Neuron (in vitro differentiated cells): ENCODE results near the gene HOXB13.
"Not testable (repeated sequence)": the region's sequence is repeated elsewhere in the genome, so short reads cannot be mapped to it uniquely, and the experiment has no call there.

ENCODE experiments used
- H2AFZ ChIP-seq: one replicate; pipeline ENCODE4 v1.6.1; 2013; ENCODE audit warnings: low read depth, mild to moderate bottlenecking, inconsistent platforms, low read length, moderate library complexity
- H3K27me3 ChIP-seq: one replicate; pipeline ENCODE4 v1.6.1; 2013; ENCODE audit warnings: low read length; ENCODE audit not compliant: insufficient read depth
- H3K36me3 ChIP-seq: one replicate; pipeline ENCODE4 v1.6.1; 2013; ENCODE audit warnings: low read length; ENCODE audit not compliant: insufficient read depth
- H3K4me1 ChIP-seq: one replicate; pipeline ENCODE4 v1.6.1; 2013; ENCODE audit warnings: low read length; ENCODE audit not compliant: insufficient read depth
- H3K4me3 ChIP-seq: 2 replicates; pipeline ENCODE4 v1.5.1; 2013; ENCODE audit warnings: mild to moderate bottlenecking, low read length, moderate library complexity
- H3K9me3 ChIP-seq: one replicate; pipeline ENCODE4 v1.6.1; 2013; ENCODE audit warnings: low read length

The HOXB13 gene

GRCh38 chr17:48719642-48720265 lies 8.8 kb downstream of the HOXB13 start:
- Histone ChIP-seq H3K9me3 (peaks cover 2% of the 10 kb centered on the region), H3K4me3 (no peak overlapping the region), H3K27me3 (peaks cover 94% of the 10 kb centered on the region), H3K4me1 (peaks cover 5% of the 10 kb centered on the region), H3K36me3 (no peaks in the 10 kb centered on the region), H2AFZ (peak overlapping the region; percentile 76)

- Histone ChIP-seq H3K4me3 (no peak overlapping the region), H3K4me1 (peaks cover 5% of the 10 kb centered on the region), H3K27me3 (peaks cover 86% of the 10 kb centered on the region), H2AFZ (peak overlapping the region; percentile 76), H3K36me3 (no peaks in the 10 kb centered on the region), H3K9me3 (peaks cover 2% of the 10 kb centered on the region)
These were observed 9.5 kb downstream of the HOXB13 start for GRCh38 chr17:48718761-48719641.

- peaks cover 2% of the 10 kb centered on the region for H3K9me3 ChIP-seq
- H3K4me1 ChIP-seq, result peaks cover 5% of the 10 kb centered on the region
- H2AFZ ChIP-seq, result no peak overlapping the region
- peaks cover 79% of the 10 kb centered on the region for H3K27me3 ChIP-seq
- no peak overlapping the region for H3K4me3 ChIP-seq
- H3K36me3 ChIP-seq, result no peaks in the 10 kb centered on the region
These were observed 10.3 kb downstream of the HOXB13 start for GRCh38 chr17:48718227-48718760.

GRCh38 chr17:48717367-48718226 lies 11.0 kb downstream of the HOXB13 start:
- H2AFZ ChIP-seq, result no peak overlapping the region
- H3K27me3 ChIP-seq, result peaks cover 72% of the 10 kb centered on the region

GRCh38 chr17:48716549-48716948 lies 12.0 kb downstream of the HOXB13 start:
- not testable (repeated sequence) for H3K4me1 ChIP-seq, H3K9me3 ChIP-seq, H3K4me3 ChIP-seq, H2AFZ ChIP-seq, H3K36me3 ChIP-seq
- peaks cover 65% of the 10 kb centered on the region for H3K27me3 ChIP-seq

More at GRCh38 chr17:48717367-48718226, 11.0 kb downstream of the HOXB13 start:
- no peaks in the 10 kb centered on the region for H3K36me3 ChIP-seq
- no peak overlapping the region for H3K4me3 ChIP-seq
- peaks cover 5% of the 10 kb centered on the region for H3K4me1 ChIP-seq
- peaks cover 2% of the 10 kb centered on the region for H3K9me3 ChIP-seq

- no peak overlapping the region for H3K4me3 ChIP-seq
- no peaks in the 10 kb centered on the region for H3K9me3 ChIP-seq
- no peak overlapping the region for H2AFZ ChIP-seq
- H3K27me3 ChIP-seq, result peaks cover 61% of the 10 kb centered on the region
- no peaks in the 10 kb centered on the region for H3K36me3 ChIP-seq
- peaks cover 5% of the 10 kb centered on the region for H3K4me1 ChIP-seq
These were observed 12.8 kb downstream of the HOXB13 start for GRCh38 chr17:48715496-48716399.

- Histone ChIP-seq H2AFZ (no peak overlapping the region), H3K9me3 (no peaks in the 10 kb centered on the region), H3K4me3 (no peak overlapping the region), H3K4me1 (no peaks in the 10 kb centered on the region), H3K27me3 (peaks cover 24% of the 10 kb centered on the region), H3K36me3 (no peaks in the 10 kb centered on the region)
These were observed 17.4 kb downstream of the HOXB13 start for GRCh38 chr17:48711128-48711527.

- H3K9me3 ChIP-seq, result no peaks in the 10 kb centered on the region
- H3K27me3 ChIP-seq, result peaks cover 24% of the 10 kb centered on the region
- no peak overlapping the region for H3K4me3 ChIP-seq
- no peak overlapping the region for H2AFZ ChIP-seq
- no peaks in the 10 kb centered on the region for H3K4me1 ChIP-seq
- H3K36me3 ChIP-seq, result no peaks in the 10 kb centered on the region
These were observed 23.9 kb downstream of the HOXB13 start for GRCh38 chr17:48704361-48705248.

GRCh38 chr17:48701864-48702532 lies 26.6 kb downstream of the HOXB13 start:
- no peaks in the 10 kb centered on the region for H3K9me3 ChIP-seq
- no peaks in the 10 kb centered on the region for H3K4me1 ChIP-seq
- H3K27me3 ChIP-seq, result peaks cover 19% of the 10 kb centered on the region
- no peak overlapping the region for H2AFZ ChIP-seq
- no peaks in the 10 kb centered on the region for H3K36me3 ChIP-seq
- H3K4me3 ChIP-seq, result no peak overlapping the region

- Histone ChIP-seq H3K36me3 (no peaks in the 10 kb centered on the region), H3K4me3 (no peak overlapping the region), H3K9me3 (no peaks in the 10 kb centered on the region), H2AFZ (no peak overlapping the region), H3K27me3 (no peaks in the 10 kb centered on the region), H3K4me1 (no peaks in the 10 kb centered on the region)
These were observed 35.4 kb downstream of the HOXB13 start for GRCh38 chr17:48693178-48693577.

- H3K4me3 ChIP-seq, result no peak overlapping the region
- H3K4me1 ChIP-seq, result no peaks in the 10 kb centered on the region
- H3K27me3 ChIP-seq, result peaks cover 3% of the 10 kb centered on the region
- no peaks in the 10 kb centered on the region for H3K9me3 ChIP-seq
- no peaks in the 10 kb centered on the region for H3K36me3 ChIP-seq
- no peak overlapping the region for H2AFZ ChIP-seq
These were observed 36.5 kb downstream of the HOXB13 start for GRCh38 chr17:48692049-48692448.
